ENCODE measurements around the gene PDE2A. TPM values are rescaled to one million over a fixed set of nuclear protein-coding genes. Genes with fewer than 3 reads are reported as not detected.

Gene PDE2A
- total RNA-seq, 6 experiments from 2014 or later, result 11.2 to 46.3 (median 22.8) TPM

DNA sequence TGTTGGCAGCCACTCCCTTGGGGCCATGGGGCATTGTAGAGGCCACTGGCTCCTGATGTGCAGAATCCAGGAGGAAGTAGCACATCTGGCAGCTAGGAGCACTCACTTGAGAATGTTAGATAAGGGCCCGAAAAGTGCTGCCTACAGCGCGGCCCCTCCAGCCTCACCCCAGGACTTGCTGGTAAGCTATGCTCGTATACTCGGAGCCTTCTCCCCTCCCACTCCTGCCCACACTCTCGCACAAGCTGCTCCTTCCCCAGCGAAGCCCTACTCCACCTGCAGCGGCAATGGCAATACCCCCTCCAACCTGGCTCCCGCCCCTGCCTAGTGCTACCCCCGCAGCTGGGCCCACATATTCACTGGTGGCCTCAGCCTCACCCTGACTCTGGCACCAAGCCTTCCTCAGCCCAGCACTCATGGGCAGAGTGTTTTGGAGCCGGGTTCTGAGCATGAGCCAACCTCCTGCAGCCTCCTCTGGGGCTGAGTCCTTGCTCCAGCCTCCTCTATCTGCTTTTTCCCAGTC is 47.7 kb downstream of the PDE2A start:
- DNase-seq (no peak), ATAC-seq (no peak)
- no peaks in the 10 kb centered on the region for H3K9me3 ChIP-seq
- no peaks in the 10 kb centered on the region for H3K27me3 ChIP-seq
- peak overlapping the region; percentile 37 to 61 (median 58) for H3K27ac ChIP-seq
- WGBS (ENCODE audit: insufficient coverage, low coverage, low lambda C conversion rate, missing lambda C conversion rate), result 40% methylated on average over 1 of the region's 11 CpGs
- peaks cover 0 to 18% (median 0%) of the 10 kb centered on the region in 4 donors for H3K4me1 ChIP-seq
- intact Hi-C loops (cut with DNase I), result no loop called here
- no peaks in the 10 kb centered on the region for H3K36me3 ChIP-seq
- no peak overlapping the region for H3K4me3 ChIP-seq
- no peak for TF ChIP-seq POLR2A (IDR thresholded peaks at IDR 0.05)
- TF ChIP-seq, protein P1, sequence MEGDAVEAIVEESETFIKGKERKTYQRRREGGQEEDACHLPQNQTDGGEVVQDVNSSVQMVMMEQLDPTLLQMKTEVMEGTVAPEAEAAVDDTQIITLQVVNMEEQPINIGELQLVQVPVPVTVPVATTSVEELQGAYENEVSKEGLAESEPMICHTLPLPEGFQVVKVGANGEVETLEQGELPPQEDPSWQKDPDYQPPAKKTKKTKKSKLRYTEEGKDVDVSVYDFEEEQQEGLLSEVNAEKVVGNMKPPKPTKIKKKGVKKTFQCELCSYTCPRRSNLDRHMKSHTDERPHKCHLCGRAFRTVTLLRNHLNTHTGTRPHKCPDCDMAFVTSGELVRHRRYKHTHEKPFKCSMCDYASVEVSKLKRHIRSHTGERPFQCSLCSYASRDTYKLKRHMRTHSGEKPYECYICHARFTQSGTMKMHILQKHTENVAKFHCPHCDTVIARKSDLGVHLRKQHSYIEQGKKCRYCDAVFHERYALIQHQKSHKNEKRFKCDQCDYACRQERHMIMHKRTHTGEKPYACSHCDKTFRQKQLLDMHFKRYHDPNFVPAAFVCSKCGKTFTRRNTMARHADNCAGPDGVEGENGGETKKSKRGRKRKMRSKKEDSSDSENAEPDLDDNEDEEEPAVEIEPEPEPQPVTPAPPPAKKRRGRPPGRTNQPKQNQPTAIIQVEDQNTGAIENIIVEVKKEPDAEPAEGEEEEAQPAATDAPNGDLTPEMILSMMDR (IDR thresholded peaks at IDR 0.05), result no peak

DNA sequence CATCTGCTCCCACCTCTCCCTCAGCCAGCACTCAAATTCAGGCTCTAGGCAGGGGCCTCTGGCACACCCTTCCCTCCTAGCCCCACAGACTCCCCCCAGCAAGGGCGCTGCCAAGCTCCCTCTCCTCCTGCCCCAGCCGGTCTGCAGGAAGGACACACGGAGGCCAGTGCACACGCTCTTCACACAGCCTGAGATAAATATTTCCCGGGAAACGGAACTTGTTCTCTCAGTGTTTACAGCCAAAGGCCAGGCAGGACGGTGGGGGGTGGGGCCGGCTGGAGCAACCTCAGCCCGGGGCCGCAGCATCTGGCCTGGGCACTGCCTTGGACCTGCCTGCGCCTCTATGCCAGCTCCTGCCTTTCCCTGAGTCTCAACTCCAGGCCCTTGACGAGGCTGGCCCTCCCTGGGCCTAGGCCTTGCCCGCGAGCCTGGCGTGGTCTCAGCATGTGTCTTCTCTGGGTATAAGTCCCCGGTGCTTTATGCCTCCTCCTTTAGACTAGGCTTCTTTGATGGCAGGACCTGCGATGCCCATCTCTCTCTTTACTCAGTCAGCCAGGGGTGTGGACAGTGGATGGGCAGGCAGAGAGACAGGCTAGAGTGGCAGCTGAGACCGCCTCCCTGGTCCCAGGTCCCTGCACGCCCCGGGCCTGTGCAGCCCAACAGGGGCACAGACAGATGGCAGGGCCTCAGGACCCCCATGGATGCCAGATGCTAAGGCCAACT is 48.4 kb downstream of the PDE2A start:
- Histone ChIP-seq H3K27me3 (no peaks in the 10 kb centered on the region), H3K9me3 (no peaks in the 10 kb centered on the region), H3K36me3 (no peaks in the 10 kb centered on the region), H3K4me1 (peaks cover 0 to 18% (median 0%) of the 10 kb centered on the region in 4 donors), H3K27ac (peak overlapping the region; percentile 61 to 81 (median 72)), H3K4me3 (no peak overlapping the region)
- 60% methylated on average over 1 of the region's 20 CpGs for WGBS (ENCODE audit: insufficient coverage, low coverage, low lambda C conversion rate, missing lambda C conversion rate)
- TF ChIP-seq, protein P1 (IDR thresholded peaks at IDR 0.05), result no peak
- TF ChIP-seq POLR2A (IDR thresholded peaks at IDR 0.05), result no peak
- peak; percentile 81 to 86 (median 82) for DNase-seq
- intact Hi-C loops (cut with DNase I), result no loop called here
- ATAC-seq, result peak; percentile 83 to 89 (median 87)

DNA sequence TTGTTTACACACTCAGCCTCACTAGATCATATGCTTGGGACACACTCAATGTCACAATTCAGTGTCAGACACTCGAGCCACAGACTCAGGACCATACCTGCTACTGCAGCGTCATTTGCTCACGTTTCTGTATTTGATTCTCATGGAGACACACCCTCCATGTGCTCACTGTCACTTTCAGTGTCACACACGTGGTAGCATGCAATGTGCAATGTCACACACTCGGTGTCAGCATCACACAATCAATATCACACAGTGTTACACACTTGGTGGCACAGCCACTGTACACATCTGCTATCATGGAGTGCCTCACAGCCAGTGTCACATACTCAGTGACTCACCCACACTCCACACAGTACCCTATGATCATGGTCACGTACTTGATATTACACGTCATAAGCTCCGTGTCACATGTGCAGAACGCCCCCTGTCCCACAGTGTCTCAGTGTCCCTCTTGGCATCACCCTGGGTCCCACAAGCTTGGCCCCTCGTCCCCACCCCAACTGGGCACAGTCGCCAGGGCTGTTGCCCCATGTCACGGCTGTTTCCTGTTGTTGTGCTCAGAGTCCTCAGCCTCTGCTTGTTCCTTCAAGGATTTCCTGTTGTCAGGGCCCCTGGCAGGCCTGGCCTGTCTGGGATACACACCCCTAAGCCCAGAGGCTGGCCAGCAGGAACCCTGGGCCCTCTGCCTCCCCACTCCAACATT is 49.6 kb downstream of the PDE2A start:
- peak; percentile 56 to 71 (median 64) for ATAC-seq
- TF ChIP-seq POLR2A (IDR thresholded peaks at IDR 0.05), result no peak
- TF ChIP-seq, protein P1 (IDR thresholded peaks at IDR 0.05), result no peak
- peak in 2 of 3 donors; percentile 63 to 73 for DNase-seq
- Histone ChIP-seq H3K27me3 (no peaks in the 10 kb centered on the region), H3K9me3 (no peaks in the 10 kb centered on the region), H3K27ac (peak overlapping the region; percentile 61 to 81 (median 72)), H3K4me1 (peaks cover 0 to 18% (median 0%) of the 10 kb centered on the region in 4 donors), H3K36me3 (no peaks in the 10 kb centered on the region), H3K4me3 (no peak overlapping the region)
- intact Hi-C loops (cut with DNase I), result no loop called here
- WGBS (ENCODE audit: insufficient coverage, low coverage, low lambda C conversion rate, missing lambda C conversion rate), result 59% methylated on average over 12 of the region's 12 CpGs

DNA sequence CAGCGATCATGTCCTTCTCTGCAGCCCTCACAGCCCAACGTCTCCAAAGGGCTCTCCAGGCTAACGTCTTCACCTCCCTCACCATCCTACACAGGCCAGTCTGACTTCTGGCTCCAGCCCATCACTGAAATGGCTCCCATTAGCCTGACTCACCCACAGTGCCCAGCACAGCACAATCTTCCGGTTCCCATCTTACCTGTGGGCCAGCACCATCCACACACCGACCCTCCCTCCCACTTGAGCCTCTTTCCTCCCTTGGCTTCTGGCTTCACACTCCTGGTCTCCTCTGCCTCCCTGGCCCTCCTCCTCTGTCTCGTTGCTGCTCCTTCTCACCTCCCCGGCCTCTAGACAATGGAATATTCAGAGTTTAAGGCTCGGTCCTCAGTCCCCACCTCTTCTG is 51.2 kb downstream of the PDE2A start:
- H3K27ac ChIP-seq, result no peak overlapping the region
- intact Hi-C loops (cut with DNase I), result no loop called here
- WGBS (ENCODE audit: insufficient coverage, low coverage, low lambda C conversion rate, missing lambda C conversion rate), result 57% methylated on average over 7 of the region's 8 CpGs
- ATAC-seq, result no peak
- DNase-seq, result no peak
- no peaks in the 10 kb centered on the region for H3K9me3 ChIP-seq
- no peaks in the 10 kb centered on the region for H3K36me3 ChIP-seq
- H3K4me3 ChIP-seq, result no peak overlapping the region
- H3K27me3 ChIP-seq, result no peaks in the 10 kb centered on the region
- peaks cover 0 to 18% (median 0%) of the 10 kb centered on the region in 4 donors for H3K4me1 ChIP-seq
- TF ChIP-seq POLR2A (IDR thresholded peaks at IDR 0.05), result no peak
- TF ChIP-seq, protein P1 (IDR thresholded peaks at IDR 0.05), result no peak
